ENCODE measurements around the gene PCNX1.

The PCNX1 gene

GRCh38 chr14:70931008-70931407 is 23.7 kb downstream of the PCNX1 start:
- H3K4me3 ChIP-seq (replicated peaks; ENCODE audit: insufficient read depth, low read length) = no peak overlapping the region
- H3K27ac ChIP-seq (replicated peaks) = no peak overlapping the region
- no peak for DNase-seq (ENCODE audit: low read depth in 1 of 2, low spot score in 1 of 2)
- TF ChIP-seq REST (IDR thresholded peaks at IDR 0.05; ENCODE audit: insufficient replicate concordance, low read depth) = no peak
- no peak for TF ChIP-seq CTCF (IDR thresholded peaks at IDR 0.05; ENCODE audit: insufficient read depth, low read length)
- TF ChIP-seq GABPA (IDR thresholded peaks at IDR 0.05; ENCODE audit: low read depth) = no peak
- no peak for TF ChIP-seq SPI1 (IDR thresholded peaks at IDR 0.05; ENCODE audit: borderline replicate concordance, low read depth)
- TF ChIP-seq POLR2AphosphoS5 (IDR thresholded peaks at IDR 0.05; ENCODE audit: low read depth) = no peak
- no peaks in the 10 kb centered on the region for H3K27me3 ChIP-seq (ENCODE audit: insufficient read depth, poor library complexity, severe bottlenecking)

GRCh38 chr14:70934084-70934483 is 26.8 kb downstream of the PCNX1 start:
- Histone ChIP-seq H3K27ac (replicated peaks) (no peak overlapping the region), H3K27me3 (ENCODE audit: insufficient read depth, poor library complexity, severe bottlenecking) (no peaks in the 10 kb centered on the region), H3K4me3 (replicated peaks; ENCODE audit: insufficient read depth, low read length) (no peak overlapping the region)
- no peak for TF ChIP-seq POLR2AphosphoS5 (IDR thresholded peaks at IDR 0.05; ENCODE audit: low read depth)
- no peak for TF ChIP-seq CTCF (IDR thresholded peaks at IDR 0.05; ENCODE audit: insufficient read depth, low read length)
- TF ChIP-seq REST (IDR thresholded peaks at IDR 0.05; ENCODE audit: insufficient replicate concordance, low read depth) = no peak
- no peak for TF ChIP-seq GABPA (IDR thresholded peaks at IDR 0.05; ENCODE audit: low read depth)
- no peak for TF ChIP-seq SPI1 (IDR thresholded peaks at IDR 0.05; ENCODE audit: borderline replicate concordance, low read depth)
- no peak for DNase-seq (ENCODE audit: low read depth in 1 of 2, low spot score in 1 of 2)

GRCh38 chr14:70934502-70935134 is 27.4 kb downstream of the PCNX1 start:
- Histone ChIP-seq H3K4me3 (replicated peaks; ENCODE audit: insufficient read depth, low read length) (no peak overlapping the region), H3K27me3 (ENCODE audit: insufficient read depth, poor library complexity, severe bottlenecking) (no peaks in the 10 kb centered on the region), H3K27ac (replicated peaks) (no peak overlapping the region)
- no peak for DNase-seq (ENCODE audit: low read depth in 1 of 2, low spot score in 1 of 2)
- TF ChIP-seq CTCF (IDR thresholded peaks at IDR 0.05; ENCODE audit: insufficient read depth, low read length) = no peak
- TF ChIP-seq SPI1 (IDR thresholded peaks at IDR 0.05; ENCODE audit: borderline replicate concordance, low read depth) = no peak
- TF ChIP-seq REST (IDR thresholded peaks at IDR 0.05; ENCODE audit: insufficient replicate concordance, low read depth) = no peak
- no peak for TF ChIP-seq GABPA (IDR thresholded peaks at IDR 0.05; ENCODE audit: low read depth)
- TF ChIP-seq POLR2AphosphoS5 (IDR thresholded peaks at IDR 0.05; ENCODE audit: low read depth) = no peak
